GM12865 (cell line): Measurements from ENCODE around the gene SF3B1.
A peak's percentile ranks its signal among the peaks of the same experiment; 100 is the strongest.

ENCODE experiments used
- DNase-seq: peaks from one replicate; pipeline ENCODE4 v3.0.0; 2010; ENCODE audit warnings: low read depth
- H3K4me3 ChIP-seq: 2 replicates; pipeline ENCODE4 v1.5.1; 2011; ENCODE audit warnings: mild to moderate bottlenecking, low read depth, low read length, control low read depth
- CTCF ChIP-seq: IDR thresholded peaks from 2 replicates; pipeline ENCODE4 v1.5.1; 2011; ENCODE audit warnings: low read length, control low read depth, low read depth, inconsistent platforms; ENCODE audit not compliant: insufficient read depth; ENCODE audit errors: missing control alignments

The SF3B1 gene

GRCh38 chr2:197461057-197461456 is 26.2 kb upstream of the SF3B1 start:
- no peak for DNase-seq

GRCh38 chr2:197460649-197461048 is 25.8 kb upstream of the SF3B1 start:
- TF ChIP-seq CTCF = no peak
- no peak for DNase-seq
- H3K4me3 ChIP-seq = no peak overlapping the region

More at GRCh38 chr2:197461057-197461456, 26.2 kb upstream of the SF3B1 start:
- TF ChIP-seq CTCF = no peak
- H3K4me3 ChIP-seq = no peak overlapping the region

- H3K4me3 ChIP-seq = no peak overlapping the region
- DNase-seq = no peak
These were observed 20.6 kb upstream of the SF3B1 start for GRCh38 chr2:197455428-197455827.

GRCh38 chr2:197454923-197455322 is 20.1 kb upstream of the SF3B1 start:
- peak overlapping the region; percentile 73 for H3K4me3 ChIP-seq
- no peak for TF ChIP-seq CTCF
- DNase-seq = no peak

More at GRCh38 chr2:197455428-197455827, 20.6 kb upstream of the SF3B1 start:
- TF ChIP-seq CTCF = no peak

GRCh38 chr2:197453914-197454398 is 19.1 kb upstream of the SF3B1 start:
- peak overlapping the region; percentile 73 for H3K4me3 ChIP-seq
- TF ChIP-seq CTCF = no peak
- DNase-seq = no peak

- peak within 1 kb of the TSS; percentile 74 for H3K4me3 ChIP-seq
- peak; percentile 12 for TF ChIP-seq CTCF
- DNase-seq = peak; percentile 100
These were observed 18.5 kb upstream of the SF3B1 start, which contains the start of gene COQ10B for GRCh38 chr2:197453123-197453913. COQ10B (plus strand) TSS chr2:197453552; CDS start chr2:197453561, 9 bp downstream.
